WTC11 (cell line): ENCODE data around the gene NSG2. TPM values are rescaled to one million over a fixed set of nuclear protein-coding genes. Genes with fewer than 3 reads are reported as not detected.

Experiments
- ATAC-seq: fragments of 200-7000 bp; cut with Tn5 transposase; 2 replicates; pipeline ENCODE4 v1.10.0; 2021; ENCODE audit warnings: mild to moderate bottlenecking, moderate library complexity
- CTCF ChIA-PET: fragments of 300-600 bp; sonication (Branson Sonifier 250); formaldehyde crosslinking; loops from one replicate; lab custom pipeline; 2021; ENCODE audit warnings: antibody characterized with exemption; lab: Charles Lee
- POLR2A ChIA-PET: fragments of 350-600 bp; sonication (Branson Sonifier 250); formaldehyde crosslinking; loops from one replicate; lab custom pipeline; 2021; ENCODE audit warnings: antibody characterized with exemption; lab: Charles Lee
- DNase-seq: peaks from one replicate; pipeline ENCODE4 v3.0.0; 2021; ENCODE audit warnings: low spot score
- H3K27ac Mint-ChIP-seq: 2 replicates; pipeline ENCODE4 v1.8.0; 2021; ENCODE audit warnings: mixed read lengths
- H3K27me3 Mint-ChIP-seq: 2 replicates; pipeline ENCODE4 v1.8.0; 2021; ENCODE audit warnings: low read depth, mild to moderate bottlenecking, moderate library complexity, mixed read lengths
- H3K36me3 Mint-ChIP-seq: 2 replicates; pipeline ENCODE4 v1.8.0; 2021; ENCODE audit warnings: mixed read lengths
- H3K4me1 Mint-ChIP-seq: 2 replicates; pipeline ENCODE4 v1.8.0; 2022; ENCODE audit warnings: mixed read lengths
- H3K4me3 Mint-ChIP-seq: 2 replicates; pipeline ENCODE4 v1.8.0; 2021; ENCODE audit warnings: mild to moderate bottlenecking, moderate library complexity, mixed read lengths
- H3K9me3 Mint-ChIP-seq: 2 replicates; pipeline ENCODE4 v1.8.0; 2021; ENCODE audit warnings: mixed read lengths
- CREB1 ChIP-seq: sonication (generic); formaldehyde crosslinking; IDR thresholded peaks from 2 replicates; pipeline ENCODE4 v1.8.0; 2023; ENCODE audit warnings: mild to moderate bottlenecking, missing genetic modification reagents
- FOXJ3 ChIP-seq: sonication (generic); formaldehyde crosslinking; IDR thresholded peaks from 2 replicates; pipeline ENCODE4 v1.9.0; 2021; ENCODE audit warnings: missing genetic modification reagents, mild to moderate bottlenecking, borderline replicate concordance
- FOXK1 ChIP-seq: sonication (generic); formaldehyde crosslinking; IDR thresholded peaks from 2 replicates; pipeline ENCODE4 v1.8.0; 2022; ENCODE audit warnings: mild to moderate bottlenecking, moderate library complexity, missing genetic modification reagents
- FOXP1 ChIP-seq: sonication (generic); formaldehyde crosslinking; IDR thresholded peaks from 2 replicates; pipeline ENCODE4 v1.8.0; 2022; ENCODE audit warnings: missing genetic modification reagents, mild to moderate bottlenecking, moderate library complexity, borderline replicate concordance
- GABPB1 ChIP-seq: sonication (generic); formaldehyde crosslinking; IDR thresholded peaks from 2 replicates; pipeline ENCODE4 v1.8.1; 2023; ENCODE audit warnings: mild to moderate bottlenecking, missing genetic modification reagents
- GTF2I ChIP-seq: fragments of 250-450 bp; sonication (Bioruptor Pico); conservative IDR thresholded peaks from 2 replicates; pipeline ENCODE4 v1.4.0; 2021; ENCODE audit warnings: mild to moderate bottlenecking
- IRF2 ChIP-seq: sonication (generic); formaldehyde crosslinking; IDR thresholded peaks from 2 replicates; pipeline ENCODE4 v1.8.0; 2022; ENCODE audit warnings: low read depth, missing genetic modification reagents, borderline replicate concordance
- JUN ChIP-seq: sonication (generic); formaldehyde crosslinking; IDR thresholded peaks from 2 replicates; pipeline ENCODE4 v1.8.0; 2023; ENCODE audit warnings: mild to moderate bottlenecking, missing genetic modification reagents
- NFYB ChIP-seq: sonication (generic); formaldehyde crosslinking; conservative IDR thresholded peaks from 2 replicates; pipeline ENCODE4 v1.8.0; 2022; ENCODE audit warnings: low read depth, missing genetic modification reagents
- OVOL2 ChIP-seq: fragments of 250-450 bp; sonication (Bioruptor Pico); IDR thresholded peaks from 2 replicates; pipeline ENCODE4 v1.9.0; 2021; ENCODE audit warnings: mild to moderate bottlenecking, borderline replicate concordance
- RORB ChIP-seq: fragments of 250-450 bp; sonication (Bioruptor Pico); IDR thresholded peaks from 2 replicates; pipeline ENCODE4 v1.9.0; 2021; ENCODE audit warnings: mild to moderate bottlenecking
- SMAD3 ChIP-seq: sonication (generic); formaldehyde crosslinking; IDR thresholded peaks from 2 replicates; pipeline ENCODE4 v1.8.0; 2022; ENCODE audit warnings: missing genetic modification reagents, mild to moderate bottlenecking, borderline replicate concordance
- SP1 ChIP-seq: sonication (generic); formaldehyde crosslinking; conservative IDR thresholded peaks from 2 replicates; pipeline ENCODE4 v1.8.1; 2022; ENCODE audit warnings: missing genetic modification reagents
- TCF7 ChIP-seq: sonication (generic); formaldehyde crosslinking; IDR thresholded peaks from 2 replicates; pipeline ENCODE4 v1.8.0; 2022; ENCODE audit warnings: mild to moderate bottlenecking, low read depth, missing genetic modification reagents, moderate library complexity
- TEAD4 ChIP-seq: sonication (generic); formaldehyde crosslinking; IDR thresholded peaks from 2 replicates; pipeline ENCODE4 v1.8.0; 2022; ENCODE audit warnings: mild to moderate bottlenecking, missing genetic modification reagents
- TP53 ChIP-seq: sonication (generic); formaldehyde crosslinking; IDR thresholded peaks from 2 replicates; pipeline ENCODE4 v1.8.1; 2023; ENCODE audit warnings: mild to moderate bottlenecking, missing genetic modification reagents
- USF1 ChIP-seq: sonication (generic); formaldehyde crosslinking; IDR thresholded peaks from 2 replicates; pipeline ENCODE4 v1.8.0; 2022; ENCODE audit warnings: mild to moderate bottlenecking, missing genetic modification reagents
- ZNF263 ChIP-seq: sonication (generic); formaldehyde crosslinking; IDR thresholded peaks from 2 replicates; pipeline ENCODE4 v1.8.1; 2022; ENCODE audit warnings: low read depth, mild to moderate bottlenecking, moderate library complexity, missing genetic modification reagents
- ZNF281 ChIP-seq: sonication (generic); formaldehyde crosslinking; IDR thresholded peaks from 2 replicates; pipeline ENCODE4 v1.8.0; 2023; ENCODE audit warnings: mild to moderate bottlenecking, missing genetic modification reagents
- total RNA-seq: library from RNA; stranded (reverse); gene quantifications from 3 replicates; pipeline ENCODE4 v1.2.3, GENCODE V29; 2021
- TF ChIP-seq, protein P1 (sequence below): sonication (generic); formaldehyde crosslinking; IDR thresholded peaks from 2 replicates; pipeline ENCODE4 v1.8.1; 2023; ENCODE audit warnings: mild to moderate bottlenecking, missing genetic modification reagents
- TF ChIP-seq, protein P2 (sequence below): sonication (generic); formaldehyde crosslinking; IDR thresholded peaks from 2 replicates; pipeline ENCODE4 v1.8.1; 2022; ENCODE audit warnings: missing genetic modification reagents, borderline replicate concordance
- TF ChIP-seq, protein P3 (sequence below): sonication (generic); formaldehyde crosslinking; IDR thresholded peaks from 2 replicates; pipeline ENCODE4 v1.8.0; 2022; ENCODE audit warnings: mild to moderate bottlenecking, missing genetic modification reagents

NSG2 gene
- total RNA-seq, 1 experiment from 2014 or later: not detected

DNA sequence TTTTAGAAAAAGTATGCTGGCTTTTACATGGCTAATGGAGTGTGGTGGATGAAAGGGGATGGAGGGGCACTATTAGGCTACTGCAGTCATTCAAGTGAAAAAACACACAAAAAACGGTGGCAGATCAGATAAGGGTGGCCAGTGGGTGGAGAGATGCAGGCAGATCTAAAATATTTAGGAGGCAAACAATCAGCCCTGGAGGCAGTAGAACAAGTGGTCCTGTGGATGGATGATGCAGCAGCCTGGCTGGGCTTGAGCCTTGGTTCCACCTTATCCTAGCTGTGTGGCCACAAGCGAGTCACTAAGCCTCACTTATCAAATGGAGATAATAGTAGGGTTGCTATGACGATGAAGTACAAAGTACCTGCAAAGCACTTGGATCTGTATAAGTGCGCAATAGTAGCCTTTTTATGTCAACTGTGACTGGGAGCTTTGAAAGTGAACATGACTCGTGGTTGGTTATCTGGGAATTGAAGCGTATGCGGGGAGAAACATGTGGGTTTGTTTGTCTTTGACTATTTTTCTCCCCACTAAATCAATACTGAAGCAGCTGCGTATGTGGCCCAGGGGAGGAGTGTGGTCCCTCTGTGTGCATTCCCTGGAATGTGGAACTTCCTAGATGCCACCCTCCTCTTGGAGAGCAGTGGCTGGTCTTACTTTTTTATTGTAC is 20.2 kb downstream of the NSG2 start (continued):
- no peak for TF ChIP-seq USF1 (CRISPR knock-in tag)
- no peak for TF ChIP-seq IRF2 (CRISPR knock-in tag)
- no peak for TF ChIP-seq FOXJ3 (CRISPR knock-in tag)
- no peak for TF ChIP-seq RORB
- TF ChIP-seq ZNF281 (CRISPR knock-in tag): no peak
- TF ChIP-seq SMAD3: no peak

- CTCF ChIA-PET: interaction anchor here (1.3 to 1.9 kb wide), 3 partner anchors 22 to 250 kb away, joined by 4 to 5 read pairs (median 5); partner anchors contain the start of gene NSG2
- ATAC-seq (no peak), DNase-seq (no peak)
- POLR2A ChIA-PET: no interaction called here
- no peak overlapping the region for H3K4me3 Mint-ChIP-seq
- no peak for TF ChIP-seq TEAD4 (CRISPR knock-in tag)
- no peak for TF ChIP-seq FOXP1 (CRISPR knock-in tag)
- TF ChIP-seq CREB1: no peak
- TF ChIP-seq OVOL2: no peak
- TF ChIP-seq USF1 (CRISPR knock-in tag): no peak
- TF ChIP-seq GTF2I (CRISPR knock-in tag): no peak
- TF ChIP-seq RORB: no peak
- TF ChIP-seq, protein P1, sequence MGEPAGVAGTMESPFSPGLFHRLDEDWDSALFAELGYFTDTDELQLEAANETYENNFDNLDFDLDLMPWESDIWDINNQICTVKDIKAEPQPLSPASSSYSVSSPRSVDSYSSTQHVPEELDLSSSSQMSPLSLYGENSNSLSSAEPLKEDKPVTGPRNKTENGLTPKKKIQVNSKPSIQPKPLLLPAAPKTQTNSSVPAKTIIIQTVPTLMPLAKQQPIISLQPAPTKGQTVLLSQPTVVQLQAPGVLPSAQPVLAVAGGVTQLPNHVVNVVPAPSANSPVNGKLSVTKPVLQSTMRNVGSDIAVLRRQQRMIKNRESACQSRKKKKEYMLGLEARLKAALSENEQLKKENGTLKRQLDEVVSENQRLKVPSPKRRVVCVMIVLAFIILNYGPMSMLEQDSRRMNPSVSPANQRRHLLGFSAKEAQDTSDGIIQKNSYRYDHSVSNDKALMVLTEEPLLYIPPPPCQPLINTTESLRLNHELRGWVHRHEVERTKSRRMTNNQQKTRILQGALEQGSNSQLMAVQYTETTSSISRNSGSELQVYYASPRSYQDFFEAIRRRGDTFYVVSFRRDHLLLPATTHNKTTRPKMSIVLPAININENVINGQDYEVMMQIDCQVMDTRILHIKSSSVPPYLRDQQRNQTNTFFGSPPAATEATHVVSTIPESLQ (CRISPR knock-in tag): no peak
- no peak for TF ChIP-seq JUN
- no peak for TF ChIP-seq GABPB1 (CRISPR knock-in tag)
- H3K27ac Mint-ChIP-seq: no peak overlapping the region
- no peaks in the 10 kb centered on the region for H3K9me3 Mint-ChIP-seq
- H3K27me3 Mint-ChIP-seq: peaks cover 4% of the 10 kb centered on the region; the same call in 1 of the 2 replicates
- H3K36me3 Mint-ChIP-seq: no peaks in the 10 kb centered on the region
- no peaks in the 10 kb centered on the region for H3K4me1 Mint-ChIP-seq
Observed at GRCh38 chr5:174067499-174067898, 22.0 kb downstream of the NSG2 start.

- H3K4me3 Mint-ChIP-seq: no peak overlapping the region
- H3K27ac Mint-ChIP-seq: no peak overlapping the region
- H3K9me3 Mint-ChIP-seq: no peaks in the 10 kb centered on the region
- DNase-seq: no peak
- no peaks in the 10 kb centered on the region for H3K4me1 Mint-ChIP-seq
- H3K27me3 Mint-ChIP-seq: peaks cover 4% of the 10 kb centered on the region; the same call in 1 of the 2 replicates
- ChIA-PET CTCF (interaction anchor here (1.9 kb wide), 1 partner anchor 246 kb away, joined by 6 read pairs; no protein-coding TSS in a partner anchor), POLR2A (no interaction called here)
- ATAC-seq: no peak
- no peaks in the 10 kb centered on the region for H3K36me3 Mint-ChIP-seq
- TF ChIP-seq SMAD3 (no peak), TP53 (CRISPR knock-in tag) (no peak), SP1 (CRISPR knock-in tag) (no peak), TCF7 (no peak), ZNF263 (no peak), NFYB (no peak), JUN (no peak), FOXK1 (CRISPR knock-in tag) (no peak)
- TF ChIP-seq, protein P2, sequence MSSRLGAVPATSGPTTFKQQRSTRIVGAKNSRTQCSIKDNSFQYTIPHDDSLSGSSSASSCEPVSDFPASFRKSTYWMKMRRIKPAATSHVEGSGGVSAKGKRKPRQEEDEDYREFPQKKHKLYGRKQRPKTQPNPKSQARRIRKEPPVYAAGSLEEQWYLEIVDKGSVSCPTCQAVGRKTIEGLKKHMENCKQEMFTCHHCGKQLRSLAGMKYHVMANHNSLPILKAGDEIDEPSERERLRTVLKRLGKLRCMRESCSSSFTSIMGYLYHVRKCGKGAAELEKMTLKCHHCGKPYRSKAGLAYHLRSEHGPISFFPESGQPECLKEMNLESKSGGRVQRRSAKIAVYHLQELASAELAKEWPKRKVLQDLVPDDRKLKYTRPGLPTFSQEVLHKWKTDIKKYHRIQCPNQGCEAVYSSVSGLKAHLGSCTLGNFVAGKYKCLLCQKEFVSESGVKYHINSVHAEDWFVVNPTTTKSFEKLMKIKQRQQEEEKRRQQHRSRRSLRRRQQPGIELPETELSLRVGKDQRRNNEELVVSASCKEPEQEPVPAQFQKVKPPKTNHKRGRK: no peak
- TF ChIP-seq, protein P3, sequence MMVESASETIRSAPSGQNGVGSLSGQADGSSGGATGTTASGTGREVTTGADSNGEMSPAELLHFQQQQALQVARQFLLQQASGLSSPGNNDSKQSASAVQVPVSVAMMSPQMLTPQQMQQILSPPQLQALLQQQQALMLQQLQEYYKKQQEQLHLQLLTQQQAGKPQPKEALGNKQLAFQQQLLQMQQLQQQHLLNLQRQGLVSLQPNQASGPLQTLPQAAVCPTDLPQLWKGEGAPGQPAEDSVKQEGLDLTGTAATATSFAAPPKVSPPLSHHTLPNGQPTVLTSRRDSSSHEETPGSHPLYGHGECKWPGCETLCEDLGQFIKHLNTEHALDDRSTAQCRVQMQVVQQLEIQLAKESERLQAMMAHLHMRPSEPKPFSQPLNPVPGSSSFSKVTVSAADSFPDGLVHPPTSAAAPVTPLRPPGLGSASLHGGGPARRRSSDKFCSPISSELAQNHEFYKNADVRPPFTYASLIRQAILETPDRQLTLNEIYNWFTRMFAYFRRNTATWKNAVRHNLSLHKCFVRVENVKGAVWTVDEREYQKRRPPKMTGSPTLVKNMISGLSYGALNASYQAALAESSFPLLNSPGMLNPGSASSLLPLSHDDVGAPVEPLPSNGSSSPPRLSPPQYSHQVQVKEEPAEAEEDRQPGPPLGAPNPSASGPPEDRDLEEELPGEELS (CRISPR knock-in tag): no peak
Observed at GRCh38 chr5:174071484-174071883, 26.0 kb downstream of the NSG2 start.
